Left ventricle myocardium inferior (tissue), 1 donor: ENCODE data around the gene SLC1A4. TPM values are rescaled to one million over a fixed set of nuclear protein-coding genes. Genes with fewer than 3 reads are reported as not detected.

Experiments used
- DNase-seq: peaks from one replicate; pipeline ENCODE4 v3.0.0-alpha.2; 2020
- H3K27ac ChIP-seq: fragments of 200-600 bp; replicated peaks from 2 replicates; pipeline ENCODE4 v1.8.0; 2021
- H3K27me3 ChIP-seq: fragments of 200-600 bp; 2 replicates; pipeline ENCODE4 v1.8.0; 2021; ENCODE audit warnings: low read depth
- H3K36me3 ChIP-seq: fragments of 200-600 bp; 2 replicates; pipeline ENCODE4 v1.8.0; 2021
- H3K4me1 ChIP-seq: fragments of 200-600 bp; 2 replicates; pipeline ENCODE4 v1.8.0; 2021
- H3K4me3 ChIP-seq: fragments of 200-600 bp; 2 replicates; pipeline ENCODE4 v1.8.0; 2021; ENCODE audit warnings: mild to moderate bottlenecking, moderate library complexity
- H3K9me3 ChIP-seq: fragments of 200-600 bp; replicated peaks from 2 replicates; pipeline ENCODE4 v1.8.0; 2021
- intact Hi-C: fragments of 100-400 bp; cut with micrococcal nuclease; formaldehyde crosslinking; loops from one replicate; pipeline ENCODE4 v1.11.0; 2022
- total RNA-seq: library from RNA; stranded (reverse); fragmentation: NEBNext Ultra II Directional; extraction: Animal tissue kit (Norgen Biotek cat#: 25700); gene quantifications from one replicate; pipeline ENCODE4 v1.2.1, GENCODE V29; 2021
- TF ChIP-seq, protein P1 (sequence below): fragments of 200-600 bp; IDR thresholded peaks from 2 replicates; pipeline ENCODE4 v1.8.0; 2021; ENCODE audit warnings: antibody characterized with exemption, mild to moderate bottlenecking, borderline replicate concordance
- donor health status: DM: no; HTN: yes; CAD: no; lungs with severe emphysema.

SLC1A4 gene
- total RNA-seq, 1 donor from 2014 or later, result 13.2 TPM

- peak overlapping the region; percentile 44 for H3K27ac ChIP-seq
- no peaks in the 10 kb centered on the region for H3K36me3 ChIP-seq
- H3K4me1 ChIP-seq, result peaks cover 21% of the 10 kb centered on the region
- H3K9me3 ChIP-seq, result peaks cover 11% of the 10 kb centered on the region
- no peak for DNase-seq
- H3K27me3 ChIP-seq, result no peaks in the 10 kb centered on the region
- intact Hi-C loops, result no loop called here
- no peak overlapping the region for H3K4me3 ChIP-seq
- TF ChIP-seq, protein P1, sequence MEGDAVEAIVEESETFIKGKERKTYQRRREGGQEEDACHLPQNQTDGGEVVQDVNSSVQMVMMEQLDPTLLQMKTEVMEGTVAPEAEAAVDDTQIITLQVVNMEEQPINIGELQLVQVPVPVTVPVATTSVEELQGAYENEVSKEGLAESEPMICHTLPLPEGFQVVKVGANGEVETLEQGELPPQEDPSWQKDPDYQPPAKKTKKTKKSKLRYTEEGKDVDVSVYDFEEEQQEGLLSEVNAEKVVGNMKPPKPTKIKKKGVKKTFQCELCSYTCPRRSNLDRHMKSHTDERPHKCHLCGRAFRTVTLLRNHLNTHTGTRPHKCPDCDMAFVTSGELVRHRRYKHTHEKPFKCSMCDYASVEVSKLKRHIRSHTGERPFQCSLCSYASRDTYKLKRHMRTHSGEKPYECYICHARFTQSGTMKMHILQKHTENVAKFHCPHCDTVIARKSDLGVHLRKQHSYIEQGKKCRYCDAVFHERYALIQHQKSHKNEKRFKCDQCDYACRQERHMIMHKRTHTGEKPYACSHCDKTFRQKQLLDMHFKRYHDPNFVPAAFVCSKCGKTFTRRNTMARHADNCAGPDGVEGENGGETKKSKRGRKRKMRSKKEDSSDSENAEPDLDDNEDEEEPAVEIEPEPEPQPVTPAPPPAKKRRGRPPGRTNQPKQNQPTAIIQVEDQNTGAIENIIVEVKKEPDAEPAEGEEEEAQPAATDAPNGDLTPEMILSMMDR, result no peak
Measured at GRCh38 chr2:65044097-65044735, 55.0 kb downstream of the SLC1A4 start.

GRCh38 chr2:65045651-65046050, 56.5 kb downstream of the SLC1A4 start:
- Histone ChIP-seq H3K4me1 (peaks cover 17% of the 10 kb centered on the region), H3K27ac (no peak overlapping the region), H3K4me3 (no peak overlapping the region), H3K9me3 (peaks cover 11% of the 10 kb centered on the region), H3K36me3 (no peaks in the 10 kb centered on the region), H3K27me3 (no peaks in the 10 kb centered on the region)
- TF ChIP-seq, protein P1, result no peak
- intact Hi-C loops, result no loop called here
- no peak for DNase-seq

DNA sequence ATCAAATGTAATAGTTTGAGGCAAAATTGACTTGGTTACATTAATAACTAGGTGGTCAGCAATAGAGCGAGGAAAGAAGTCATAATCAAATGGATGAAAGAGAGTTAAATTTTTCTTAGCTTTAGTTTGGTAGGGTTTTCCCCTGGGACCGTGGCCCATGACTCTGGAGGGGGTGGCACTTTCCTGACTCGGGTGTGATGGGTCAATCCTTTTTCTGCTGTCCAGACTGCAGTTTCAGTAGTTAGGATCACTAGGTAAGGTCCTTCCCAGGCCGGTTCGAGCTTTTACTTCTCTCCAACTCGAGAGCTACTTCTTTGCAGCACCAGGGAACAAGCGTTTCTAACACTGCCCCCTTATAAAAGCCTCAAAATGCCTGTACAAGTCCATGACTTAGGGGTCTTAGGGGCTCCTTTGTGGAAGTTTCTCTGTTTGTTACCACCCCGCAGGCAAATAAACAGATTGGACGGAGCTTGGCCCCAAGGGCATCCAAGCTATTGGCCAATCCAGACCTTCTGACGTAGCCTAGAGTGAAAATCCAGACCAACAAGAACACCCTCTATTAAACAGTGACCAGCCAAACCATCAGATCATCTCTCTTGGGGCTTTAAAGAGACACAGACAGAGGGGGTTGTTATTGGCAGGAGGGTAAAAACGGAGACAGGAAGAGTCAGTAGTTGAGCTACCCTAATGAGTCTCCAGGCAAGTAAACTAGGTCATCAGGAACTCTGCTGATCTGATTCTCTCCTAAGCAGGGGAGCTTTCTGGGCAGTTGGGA, 57.6 kb downstream of the SLC1A4 start:
- no peaks in the 10 kb centered on the region for H3K27me3 ChIP-seq
- H3K27ac ChIP-seq, result peak overlapping the region; percentile 58
- H3K4me3 ChIP-seq, result no peak overlapping the region
- DNase-seq, result no peak
- TF ChIP-seq, protein P1, result no peak
- intact Hi-C loops, result no loop called here
- H3K9me3 ChIP-seq, result peaks cover 11% of the 10 kb centered on the region
- H3K4me1 ChIP-seq, result peaks cover 17% of the 10 kb centered on the region
- H3K36me3 ChIP-seq, result no peaks in the 10 kb centered on the region

DNA sequence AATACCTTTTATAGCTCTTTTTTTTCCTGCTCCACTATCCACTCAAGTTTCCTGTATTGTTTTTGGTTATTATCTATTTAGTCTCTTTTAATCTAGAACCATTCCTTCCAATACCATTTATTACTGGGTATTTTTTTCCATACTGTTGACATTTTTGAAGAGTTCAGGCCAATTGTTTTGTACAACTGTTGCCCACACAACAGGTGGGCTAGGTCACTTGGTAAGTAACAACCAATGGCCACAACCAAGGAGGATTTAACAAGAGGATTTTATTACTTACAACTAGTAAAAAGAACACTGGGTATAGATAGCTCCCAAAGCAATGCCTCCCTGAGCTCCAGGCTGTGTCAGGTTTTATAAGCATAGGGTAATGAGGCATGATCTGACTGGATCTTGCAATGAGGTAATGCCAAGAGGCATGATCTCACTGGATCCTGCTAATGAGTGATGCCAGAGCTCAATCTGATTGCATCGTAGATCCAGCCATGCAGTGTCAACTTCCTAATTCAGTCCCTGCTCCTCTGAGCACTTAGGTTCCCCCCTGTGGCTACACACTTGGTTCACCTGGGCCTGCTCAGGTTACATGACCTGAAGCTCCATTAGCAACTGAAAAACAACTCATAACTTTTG, 59.9 kb downstream of the SLC1A4 start:
- intact Hi-C loops, result no loop called here
- no peak overlapping the region for H3K27ac ChIP-seq
- H3K27me3 ChIP-seq, result no peaks in the 10 kb centered on the region
- TF ChIP-seq, protein P1, result no peak
- peaks cover 7% of the 10 kb centered on the region for H3K9me3 ChIP-seq
- peaks cover 5% of the 10 kb centered on the region for H3K4me1 ChIP-seq
- no peaks in the 10 kb centered on the region for H3K36me3 ChIP-seq
- no peak overlapping the region for H3K4me3 ChIP-seq
- DNase-seq, result no peak

- peaks cover 14% of the 10 kb centered on the region for H3K4me1 ChIP-seq
- H3K27ac ChIP-seq, result no peak overlapping the region
- H3K4me3 ChIP-seq, result no peak overlapping the region
- H3K9me3 ChIP-seq, result no peaks in the 10 kb centered on the region
- no peak for DNase-seq
- no peaks in the 10 kb centered on the region for H3K27me3 ChIP-seq
- H3K36me3 ChIP-seq, result no peaks in the 10 kb centered on the region
- intact Hi-C loops, result no loop called here
- TF ChIP-seq, protein P1, result no peak
Measured at GRCh38 chr2:65050931-65051330, 61.7 kb downstream of the SLC1A4 start.
